C4-2B (cell line): ENCODE results near the gene ACAP3.
A peak's percentile ranks its signal among the peaks of the same experiment; 100 is the strongest.

Experiments
- H3K27ac ChIP-seq: fragments of 450-650 bp; 2 replicates; pipeline ENCODE4 v1.5.1; 2017
- CTCF ChIP-seq: fragments of 450-650 bp; conservative IDR thresholded peaks from 2 replicates; pipeline ENCODE4 v1.5.1; 2017; ENCODE audit warnings: mild to moderate bottlenecking
- ZFX ChIP-seq: fragments of 450-650 bp; IDR thresholded peaks from 2 replicates; pipeline ENCODE4 v1.6.1; 2017

ACAP3 gene

DNA sequence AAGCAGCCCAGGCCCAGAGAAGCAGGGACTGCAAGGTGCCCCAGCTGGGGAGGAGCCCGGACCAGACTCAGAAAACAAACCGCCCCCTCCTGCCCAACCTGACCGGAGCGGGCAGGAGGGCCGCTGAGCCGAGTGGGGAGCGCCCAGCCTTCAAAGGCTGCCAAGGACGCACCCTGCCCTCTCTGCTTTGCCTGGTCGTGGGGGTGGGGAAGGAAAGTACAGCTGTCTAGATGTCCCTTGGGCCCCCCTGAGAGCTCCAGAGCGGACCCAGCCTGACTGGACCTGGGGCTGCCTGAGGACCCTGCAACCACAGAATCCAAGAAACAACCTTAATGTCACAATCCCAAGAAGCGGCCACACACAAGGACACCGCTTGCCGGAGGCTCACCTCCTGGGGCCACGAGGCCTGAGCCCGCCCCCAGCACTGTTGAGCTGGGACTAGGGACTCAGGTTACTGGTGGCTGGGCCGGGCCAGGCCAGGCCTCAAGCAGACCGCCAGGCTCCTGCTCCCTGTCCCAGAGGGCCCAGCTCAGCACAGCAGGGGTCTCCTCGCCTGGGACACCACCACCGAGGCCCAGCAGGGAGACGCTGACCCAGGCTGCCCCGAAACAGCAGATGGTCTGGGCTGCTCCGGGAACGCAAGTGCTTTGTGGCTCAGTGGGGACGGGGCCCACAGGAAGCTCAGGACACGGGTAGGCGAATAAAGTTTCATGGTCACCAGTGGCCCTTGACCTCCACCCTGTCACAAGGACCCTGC, 40.1 kb upstream of the ACAP3 start:
- TF ChIP-seq CTCF (no peak), ZFX (peak; percentile 92)
- peak overlapping the region; percentile 99 for H3K27ac ChIP-seq

- TF ChIP-seq ZFX (no peak), CTCF (no peak)
- H3K27ac ChIP-seq = peak overlapping the region; percentile 99
Observed at GRCh38 chr1:1347026-1347595, 39.4 kb upstream of the ACAP3 start.

DNA sequence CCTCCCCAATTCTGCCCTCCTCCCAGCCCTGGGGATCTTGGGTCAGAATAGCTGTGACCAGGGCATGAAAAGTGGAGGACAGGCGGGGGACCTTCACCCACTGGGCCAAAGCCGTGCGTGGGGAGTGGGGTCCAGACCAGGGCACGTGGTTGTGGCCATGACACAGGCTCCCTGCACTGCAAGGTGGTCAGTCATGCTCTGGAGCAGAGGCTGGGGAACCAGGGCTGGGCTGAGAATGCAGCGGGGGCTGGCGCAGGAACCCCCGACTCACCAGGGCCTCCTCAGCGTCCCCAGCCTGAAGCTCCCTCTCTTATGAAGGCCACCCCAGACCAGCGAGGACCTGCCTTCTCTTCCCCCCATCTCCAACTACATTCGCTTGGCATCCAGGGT, 38.8 kb upstream of the ACAP3 start:
- TF ChIP-seq ZFX (no peak), CTCF (no peak)
- peak overlapping the region; percentile 99 for H3K27ac ChIP-seq

- H3K27ac ChIP-seq = peak overlapping the region; percentile 99
- TF ChIP-seq CTCF = no peak
- no peak for TF ChIP-seq ZFX
Observed at GRCh38 chr1:1345860-1346500, 38.2 kb upstream of the ACAP3 start.

DNA sequence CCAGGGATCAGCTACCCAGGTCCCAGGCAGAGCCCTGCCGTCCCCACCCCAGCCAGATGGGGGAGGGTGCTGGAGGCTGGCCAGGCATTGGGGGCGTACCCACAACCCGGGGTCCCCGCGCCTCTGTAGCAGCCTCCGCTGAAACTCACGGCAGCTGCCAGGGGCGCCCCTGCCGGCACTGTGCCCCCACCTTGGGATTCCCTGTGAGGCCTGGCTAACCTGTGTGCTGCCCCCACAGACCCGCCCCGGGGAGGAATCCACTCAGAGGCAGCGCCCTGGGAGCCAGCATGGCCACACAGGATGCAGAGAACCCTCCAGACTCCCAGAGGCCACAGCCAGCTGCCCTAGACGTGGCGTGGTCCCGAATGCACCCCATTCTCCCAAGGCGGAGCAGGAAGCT, 37.7 kb upstream of the ACAP3 start:
- TF ChIP-seq ZFX (no peak), CTCF (no peak)
- H3K27ac ChIP-seq = peak overlapping the region; percentile 99

GRCh38 chr1:1344655-1345361, 37.1 kb upstream of the ACAP3 start:
- TF ChIP-seq ZFX (no peak), CTCF (peak; percentile 92)
- peak overlapping the region; percentile 99 for H3K27ac ChIP-seq
